ENCODE results near the gene DAZL. TPM values are rescaled to one million over a fixed set of nuclear protein-coding genes. Genes with fewer than 3 reads are reported as not detected.

Gene DAZL
- total RNA-seq, 1 experiment from 2014 or later: 21.2 TPM

GRCh38 chr3:16538507-16538906, 66.7 kb downstream of the DAZL start:
- no peaks in the 10 kb centered on the region for H3K23me2 ChIP-seq (ENCODE audit: insufficient read length, low read depth, low read length, poor library complexity, severe bottlenecking)
- H3K4me2 ChIP-seq (ENCODE audit: insufficient read depth, insufficient read length, low read length): no peak overlapping the region
- no peaks in the 10 kb centered on the region for H4K20me1 ChIP-seq (ENCODE audit: control insufficient read depth, insufficient read depth, insufficient read length)
- no peak overlapping the region for H2AFZ ChIP-seq (ENCODE audit: low read length)
- no peak for TF ChIP-seq CTCF (conservative IDR thresholded peaks at IDR 0.05)
- WGBS (ENCODE audit: extremely low coverage, insufficient read length, low lambda C conversion rate): no CpG with 5 or more reads among the region's 4 CpGs
- no peak overlapping the region for H2BK5ac ChIP-seq (ENCODE audit: insufficient read length, low read length)
- no peak overlapping the region for H2AK5ac ChIP-seq (ENCODE audit: insufficient read length, low read length)
- peak overlapping the region in 1 of 3 experiments; percentile 36; a peak in 1 of 7 replicates for H3K27ac Mint-ChIP-seq
- H3T11ph ChIP-seq (ENCODE audit: low read length): no peak overlapping the region
- peaks cover 9% of the 10 kb centered on the region; the same call in 1 of the 2 replicates for H3K27me3 Mint-ChIP-seq (ENCODE audit: low read depth)
- no peak overlapping the region for H2BK12ac ChIP-seq (ENCODE audit: insufficient read length, low read depth, low read length)
- no peak overlapping the region for H3K14ac ChIP-seq (ENCODE audit: insufficient read depth, low read length)
- no peak for DNase-seq
- H3K79me2 ChIP-seq (ENCODE audit: insufficient read depth, low read length): no peaks in the 10 kb centered on the region
- H3K79me1 ChIP-seq (ENCODE audit: insufficient read depth, low read depth, low read length, poor library complexity, severe bottlenecking): no peaks in the 10 kb centered on the region
- peaks cover 2% of the 10 kb centered on the region; the same call in 1 of the 2 replicates for H3K27me3 ChIP-seq (ENCODE audit: insufficient read depth, low read length)
- H3K4ac ChIP-seq (ENCODE audit: low read depth, low read length): no peak overlapping the region
- no peaks in the 10 kb centered on the region; a peak in 1 of 7 replicates for H3K36me3 Mint-ChIP-seq (ENCODE audit: insufficient read depth in 1 of 3, low read depth in 3 of 3)
- H3K56ac ChIP-seq (ENCODE audit: insufficient read length, low read depth, low read length): no peak overlapping the region
- no peak overlapping the region for H2BK20ac ChIP-seq (ENCODE audit: low read depth, low read length, poor library complexity, severe bottlenecking)
- H3K18ac ChIP-seq (ENCODE audit: insufficient read length, low read depth, low read length): peak overlapping the region; percentile 2
- peaks cover 29 to 33% of the 10 kb centered on the region in 2 experiments for H3K4me1 Mint-ChIP-seq
- H3K27ac ChIP-seq (ENCODE audit: insufficient read length, low read depth, low read length): no peak overlapping the region
- H2BK120ac ChIP-seq (ENCODE audit: low read depth, low read length, poor library complexity, severe bottlenecking): no peak overlapping the region
- peaks cover 11% of the 10 kb centered on the region; the same call in 1 of the 2 replicates for H3K4me1 ChIP-seq (ENCODE audit: insufficient read depth, low read length)
- H2BK15ac ChIP-seq (ENCODE audit: low read depth, low read length): no peak overlapping the region
- no peaks in the 10 kb centered on the region for H3K9me3 ChIP-seq (ENCODE audit: control insufficient read depth, low read depth, low read length)
- no peak overlapping the region for H4K5ac ChIP-seq (ENCODE audit: insufficient read length, low read depth, low read length)
- H3K23ac ChIP-seq (ENCODE audit: insufficient read length, low read depth, low read length): no peak overlapping the region
- no peak overlapping the region for H3K4me3 Mint-ChIP-seq
- no peak overlapping the region for H4K91ac ChIP-seq (ENCODE audit: insufficient read length, low read depth, low read length)
- no peak overlapping the region for H4K8ac ChIP-seq (replicated peaks; ENCODE audit: insufficient read length, low read depth, low read length)
- H3K9ac ChIP-seq (ENCODE audit: extremely low read depth, insufficient read length, low read length): no peak overlapping the region
- H3K9me3 Mint-ChIP-seq: no peaks in the 10 kb centered on the region

Measured in H9 (cell line).